ENCODE measurements around the gene RESP18. TPM values are rescaled to one million over a fixed set of nuclear protein-coding genes. Genes with fewer than 3 reads are reported as not detected.
A peak's percentile ranks its signal among the peaks of the same experiment; 100 is the strongest.

RESP18 gene
- total RNA-seq, 1 donor from 2014 or later = not detected

DNA sequence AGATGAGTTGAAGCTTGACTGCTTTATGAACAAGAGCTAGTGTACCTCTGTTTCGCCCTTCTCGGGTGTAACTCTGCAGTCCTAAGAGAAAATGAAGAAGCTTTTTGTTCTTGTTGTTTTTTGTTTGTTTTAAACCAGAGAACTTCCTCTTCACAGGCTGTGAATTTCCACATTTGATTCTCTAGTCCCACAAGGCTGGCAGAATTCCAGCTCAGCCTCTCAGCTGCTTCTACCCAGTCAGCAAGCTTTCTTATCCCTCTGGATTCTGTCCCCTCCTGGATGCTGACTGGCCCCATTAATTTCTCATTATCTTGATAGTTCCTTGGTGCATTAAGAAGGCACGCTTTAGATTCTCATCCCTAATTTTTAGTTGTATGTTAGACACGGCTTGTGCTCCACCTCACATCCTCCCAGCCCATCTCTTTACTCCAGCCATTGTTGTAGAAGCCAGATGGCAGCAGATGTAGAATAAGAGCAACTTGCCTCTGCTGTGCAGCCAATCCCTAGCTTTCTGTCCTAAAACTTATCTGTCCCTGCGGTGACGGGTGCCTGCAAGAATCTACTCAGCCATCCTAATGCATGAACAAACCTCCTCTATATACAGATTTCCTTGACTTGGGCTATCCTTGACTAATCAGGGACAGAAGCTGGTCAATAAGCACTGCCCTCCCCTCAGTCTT lies 12.3 kb upstream of the RESP18 start:
- ATAC-seq = peak; percentile 51
- DNase-seq = no peak

DNA sequence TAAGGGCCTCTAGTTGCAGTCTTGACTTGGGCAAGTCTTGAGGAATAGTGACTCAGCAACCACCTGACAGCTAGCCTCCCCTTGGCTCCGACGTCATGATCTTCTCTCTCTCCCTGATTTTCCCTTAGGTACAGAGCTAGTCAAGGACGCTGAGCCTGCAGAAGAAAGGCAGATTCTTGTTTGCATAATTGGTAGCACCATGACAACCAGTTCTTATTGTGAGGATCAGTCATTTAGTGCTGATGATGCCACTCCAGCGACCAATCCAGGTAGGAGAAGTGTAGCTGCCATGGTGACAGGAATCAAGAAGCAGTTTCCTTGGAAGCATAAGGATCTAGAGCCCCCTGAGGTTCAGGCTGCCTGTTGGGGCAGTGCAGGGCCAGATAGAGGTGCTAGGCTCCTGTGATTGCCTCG lies 2.8 kb upstream of the RESP18 start:
- DNase-seq (no peak), ATAC-seq (no peak)
- TF ChIP-seq, protein P1, sequence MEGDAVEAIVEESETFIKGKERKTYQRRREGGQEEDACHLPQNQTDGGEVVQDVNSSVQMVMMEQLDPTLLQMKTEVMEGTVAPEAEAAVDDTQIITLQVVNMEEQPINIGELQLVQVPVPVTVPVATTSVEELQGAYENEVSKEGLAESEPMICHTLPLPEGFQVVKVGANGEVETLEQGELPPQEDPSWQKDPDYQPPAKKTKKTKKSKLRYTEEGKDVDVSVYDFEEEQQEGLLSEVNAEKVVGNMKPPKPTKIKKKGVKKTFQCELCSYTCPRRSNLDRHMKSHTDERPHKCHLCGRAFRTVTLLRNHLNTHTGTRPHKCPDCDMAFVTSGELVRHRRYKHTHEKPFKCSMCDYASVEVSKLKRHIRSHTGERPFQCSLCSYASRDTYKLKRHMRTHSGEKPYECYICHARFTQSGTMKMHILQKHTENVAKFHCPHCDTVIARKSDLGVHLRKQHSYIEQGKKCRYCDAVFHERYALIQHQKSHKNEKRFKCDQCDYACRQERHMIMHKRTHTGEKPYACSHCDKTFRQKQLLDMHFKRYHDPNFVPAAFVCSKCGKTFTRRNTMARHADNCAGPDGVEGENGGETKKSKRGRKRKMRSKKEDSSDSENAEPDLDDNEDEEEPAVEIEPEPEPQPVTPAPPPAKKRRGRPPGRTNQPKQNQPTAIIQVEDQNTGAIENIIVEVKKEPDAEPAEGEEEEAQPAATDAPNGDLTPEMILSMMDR (IDR thresholded peaks at IDR 0.05) = no peak
- no peak overlapping the region for H3K27ac ChIP-seq
- no peaks in the 10 kb centered on the region for H3K36me3 ChIP-seq
- no peak overlapping the region for H3K4me3 ChIP-seq
- intact Hi-C loops (cut with DNase I) = no loop called here
- no peaks in the 10 kb centered on the region for H3K9me3 ChIP-seq
- peaks cover 44% of the 10 kb centered on the region for H3K27me3 ChIP-seq
- no peaks in the 10 kb centered on the region for H3K4me1 ChIP-seq

More for the DNA sequence above, 12.3 kb upstream of the RESP18 start:
- no peak overlapping the region for H3K27ac ChIP-seq
- H3K27me3 ChIP-seq = no peaks in the 10 kb centered on the region
- no peaks in the 10 kb centered on the region for H3K36me3 ChIP-seq
- intact Hi-C loops (cut with DNase I) = no loop called here
- no peaks in the 10 kb centered on the region for H3K9me3 ChIP-seq
- H3K4me1 ChIP-seq = no peaks in the 10 kb centered on the region
- H3K4me3 ChIP-seq = no peak overlapping the region
- TF ChIP-seq, protein P1 (IDR thresholded peaks at IDR 0.05) = no peak

DNA sequence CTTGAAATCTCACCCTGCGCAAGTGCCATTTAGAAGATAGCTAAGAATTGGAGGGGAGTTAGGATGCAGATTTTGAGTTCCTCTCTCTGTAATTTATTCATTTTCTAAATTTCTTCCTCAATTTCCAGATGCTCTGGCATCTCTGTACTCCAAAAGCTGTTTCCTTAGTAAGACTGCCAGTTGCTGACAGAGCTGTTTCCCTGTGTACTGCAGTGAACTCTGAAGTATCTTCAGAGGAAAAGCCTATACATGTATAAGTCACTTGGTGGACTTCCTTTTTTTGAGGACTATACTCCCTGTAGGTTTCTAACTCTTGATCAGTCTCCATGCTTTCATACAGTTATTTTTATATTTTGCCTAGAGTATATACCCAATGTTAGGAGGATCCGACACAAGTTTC lies 1.5 kb upstream of the RESP18 start:
- TF ChIP-seq, protein P1 (IDR thresholded peaks at IDR 0.05) = no peak
- Histone ChIP-seq H3K27ac (no peak overlapping the region), H3K27me3 (peaks cover 44% of the 10 kb centered on the region), H3K4me3 (no peak overlapping the region), H3K9me3 (no peaks in the 10 kb centered on the region), H3K36me3 (no peaks in the 10 kb centered on the region), H3K4me1 (no peaks in the 10 kb centered on the region)
- ATAC-seq (no peak), DNase-seq (no peak)
- intact Hi-C loops (cut with DNase I) = no loop called here

DNA sequence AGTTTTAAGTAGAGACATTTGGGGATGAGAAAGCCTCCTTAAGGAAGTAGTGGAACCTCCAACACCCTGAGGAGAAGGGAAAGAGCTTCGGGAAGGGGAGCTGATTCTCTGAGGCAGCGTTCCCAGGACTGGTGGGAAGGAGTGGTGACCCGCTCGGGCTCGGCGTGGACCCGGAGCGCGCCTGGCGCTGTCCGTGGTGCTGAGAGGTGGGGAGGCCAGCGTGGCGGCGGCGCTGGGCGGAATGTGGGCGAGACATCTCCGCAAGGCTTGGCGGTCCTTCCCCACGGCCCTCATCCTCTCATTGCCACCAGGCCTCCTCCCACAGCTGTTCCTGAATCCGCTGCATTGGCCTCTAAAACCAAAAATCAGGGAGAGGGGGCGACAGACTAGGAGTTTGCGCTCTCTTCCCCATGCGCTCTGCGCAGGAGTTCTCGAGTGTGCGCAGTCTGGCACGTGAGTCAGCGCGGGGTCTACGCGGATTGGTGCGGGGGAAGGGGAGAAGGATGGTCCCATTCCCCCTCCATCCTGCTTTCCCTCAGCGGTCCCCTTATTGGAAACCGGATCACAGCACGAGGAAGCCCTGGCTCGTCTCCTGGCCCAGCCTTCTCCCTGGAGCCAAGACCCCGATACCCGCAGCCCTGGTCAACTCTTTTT lies 857 bp downstream of the RESP18 start:
- no peak for DNase-seq
- H3K4me3 ChIP-seq = no peak overlapping the region
- no peak overlapping the region for H3K27ac ChIP-seq
- no peaks in the 10 kb centered on the region for H3K36me3 ChIP-seq
- TF ChIP-seq, protein P1 (IDR thresholded peaks at IDR 0.05) = no peak
- H3K9me3 ChIP-seq = no peaks in the 10 kb centered on the region
- intact Hi-C loops (cut with DNase I) = no loop called here
- peaks cover 44% of the 10 kb centered on the region for H3K27me3 ChIP-seq
- peak; percentile 81 for ATAC-seq
- H3K4me1 ChIP-seq = no peaks in the 10 kb centered on the region

DNA sequence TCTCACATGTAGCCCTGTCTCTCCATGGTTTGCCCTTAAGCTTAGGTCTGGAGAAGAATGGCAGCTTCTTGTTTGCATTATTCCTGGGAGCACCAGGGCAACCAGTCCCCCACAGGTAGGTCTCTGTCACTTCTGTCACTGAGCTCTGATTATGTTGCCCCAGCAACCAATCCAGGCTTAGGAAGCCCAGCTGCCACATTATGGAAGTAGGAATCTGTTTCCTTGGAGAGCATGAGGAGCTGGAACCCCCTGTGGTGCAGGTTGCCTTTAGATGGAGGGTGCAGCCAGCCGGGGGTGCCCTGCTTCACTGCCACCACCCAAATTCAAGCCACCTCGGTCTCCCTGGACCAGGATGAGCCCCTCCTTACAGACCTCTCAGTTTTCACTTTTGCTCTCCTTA lies 4.8 kb downstream of the RESP18 start:
- ATAC-seq = no peak
- intact Hi-C loops (cut with DNase I) = no loop called here

More for the DNA sequence above, 4.8 kb downstream of the RESP18 start:
- Histone ChIP-seq H3K4me3 (no peak overlapping the region), H3K9me3 (no peaks in the 10 kb centered on the region), H3K27ac (no peak overlapping the region), H3K27me3 (peaks cover 17% of the 10 kb centered on the region), H3K36me3 (no peaks in the 10 kb centered on the region), H3K4me1 (no peaks in the 10 kb centered on the region)
- TF ChIP-seq, protein P1 (IDR thresholded peaks at IDR 0.05) = no peak
- no peak for DNase-seq

Data from upper lobe of right lung (tissue), 1 donor.